ENCODE data around the gene OTUD3.
"Not testable (repeated sequence)": the region's sequence is repeated elsewhere in the genome, so short reads cannot be mapped to it uniquely, and the experiment has no call there.

Gene OTUD3

DNA sequence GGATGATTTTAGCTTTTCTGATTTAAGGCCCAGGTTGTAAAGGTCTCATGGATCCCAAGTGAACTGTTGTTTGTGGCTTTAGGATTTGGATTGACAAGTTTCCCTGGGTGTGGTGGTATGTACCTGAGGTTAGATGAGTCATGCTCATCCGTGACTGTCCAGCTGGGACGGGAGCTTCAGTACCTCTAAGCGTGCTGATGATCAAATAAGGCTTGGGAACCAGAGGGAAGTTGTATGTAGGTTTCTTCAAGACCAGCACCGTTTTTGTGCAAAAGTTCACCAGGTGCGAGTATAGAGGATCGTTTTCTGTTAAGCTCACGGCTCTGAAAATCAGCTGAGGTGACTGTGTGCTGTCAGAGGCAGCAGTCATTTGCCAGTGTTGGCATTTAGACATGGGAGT is 21.4 kb downstream of the OTUD3 start:
- Histone ChIP-seq H3K27ac (no peak overlapping the region), H3K4me3 (no peak overlapping the region)

DNA sequence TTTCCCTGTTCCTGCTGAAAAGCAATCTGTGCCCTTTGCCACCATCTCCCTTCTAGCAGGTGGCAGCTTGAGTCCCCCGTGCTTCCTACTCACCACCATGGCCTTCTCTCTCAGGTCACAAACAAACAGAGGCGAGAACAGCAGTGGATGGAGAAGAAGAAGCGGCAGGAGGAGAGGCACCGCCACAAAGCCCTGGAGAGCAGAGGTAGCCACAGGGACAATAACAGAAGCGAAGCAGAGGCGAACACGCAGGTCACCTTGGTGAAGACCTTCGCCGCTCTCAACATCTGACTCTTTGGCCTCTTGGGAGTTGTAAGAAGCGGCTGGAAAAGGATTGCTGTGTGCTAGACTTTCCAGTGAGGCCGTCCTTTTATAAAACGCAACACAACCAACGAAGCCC is 25.3 kb downstream of the OTUD3 start:
- H3K4me3 ChIP-seq: no peak overlapping the region

DNA sequence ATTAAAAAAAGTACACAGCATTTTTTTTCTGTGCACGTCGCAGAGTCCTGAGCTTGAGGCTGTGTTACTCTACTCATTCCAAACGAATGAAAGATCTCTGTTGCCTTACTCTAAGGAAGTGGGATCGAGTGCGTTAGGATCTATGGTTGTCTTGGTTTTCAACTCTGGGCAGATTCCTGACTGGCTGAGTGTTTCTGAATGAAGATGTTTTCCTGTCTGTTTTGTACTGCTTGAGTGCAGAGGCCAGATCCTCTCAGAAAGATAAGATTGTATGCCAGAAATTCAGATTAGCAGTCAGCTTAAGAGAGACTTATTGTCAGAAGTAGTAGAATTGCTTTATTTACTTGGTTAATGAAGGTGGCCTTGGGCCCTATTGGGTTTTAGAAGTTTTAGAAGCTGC is 27.2 kb downstream of the OTUD3 start:
- H3K4me3 ChIP-seq: no peak overlapping the region

More for the DNA sequence above, 25.3 kb downstream of the OTUD3 start:
- H3K27ac ChIP-seq: no peak overlapping the region

DNA sequence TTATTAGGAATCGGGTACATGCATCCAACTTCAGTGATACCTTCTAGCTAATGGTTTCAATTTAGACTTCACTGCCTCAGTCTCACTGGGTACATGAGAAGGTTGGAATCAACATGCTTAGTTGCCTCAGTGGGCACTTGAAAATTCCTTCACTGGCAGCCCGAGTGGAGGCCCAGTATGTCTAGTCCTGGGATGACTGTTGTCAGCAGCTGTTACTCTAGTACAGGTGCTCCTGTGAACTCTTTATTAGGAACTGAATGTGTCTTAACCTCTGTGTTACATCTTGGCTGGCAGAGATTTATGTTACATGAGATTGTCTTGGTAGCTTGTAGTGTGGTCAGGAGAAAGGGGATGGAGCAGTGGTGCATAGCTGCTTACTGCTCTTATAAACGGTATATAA is 27.8 kb downstream of the OTUD3 start:
- Histone ChIP-seq H3K4me3 (no peak overlapping the region), H3K27ac (no peak overlapping the region)

More for the DNA sequence above, 27.2 kb downstream of the OTUD3 start:
- no peak overlapping the region for H3K27ac ChIP-seq

DNA sequence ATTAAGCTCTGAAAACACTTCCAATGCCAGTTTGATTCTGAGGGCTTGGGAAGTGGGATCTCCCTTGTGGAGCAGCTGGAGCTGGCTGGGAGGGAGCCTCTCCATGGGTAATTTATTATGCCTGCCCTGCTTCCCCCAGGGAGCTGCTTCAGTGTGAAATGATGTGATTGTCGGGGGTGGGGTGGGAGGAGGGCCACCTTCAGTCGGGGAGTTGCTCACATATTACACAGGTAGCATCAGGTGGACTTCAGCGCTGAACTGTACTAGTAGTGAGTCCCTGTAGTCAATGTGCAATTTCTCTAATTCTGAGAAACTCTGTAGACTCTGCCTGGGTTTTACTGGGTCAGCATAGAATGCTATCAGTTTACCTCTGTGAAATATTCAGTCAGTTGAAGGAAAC is 28.5 kb downstream of the OTUD3 start:
- no peak overlapping the region for H3K4me3 ChIP-seq
- H3K27ac ChIP-seq: no peak overlapping the region

DNA sequence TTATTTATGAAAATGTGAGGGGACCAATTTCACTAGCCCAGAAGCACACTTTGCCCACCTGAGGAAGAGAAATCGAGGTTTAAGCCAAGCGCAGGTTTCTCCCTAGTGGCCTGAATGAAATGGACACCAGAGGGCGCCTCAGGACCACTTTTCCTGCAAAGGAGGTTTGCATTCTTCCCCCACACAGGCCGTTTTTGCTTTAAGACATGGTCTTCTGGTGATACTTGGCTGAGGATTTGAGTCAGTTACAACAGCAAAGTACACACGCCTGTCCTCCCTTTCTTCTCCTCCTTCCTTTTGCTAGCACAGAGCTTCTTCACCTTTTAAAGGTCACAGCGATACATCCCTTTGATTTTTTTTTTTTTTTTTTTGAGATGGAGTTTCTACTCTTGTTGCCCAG is 35.9 kb downstream of the OTUD3 start:
- Histone ChIP-seq H3K4me3 (no peak overlapping the region), H3K27ac (no peak overlapping the region)

DNA sequence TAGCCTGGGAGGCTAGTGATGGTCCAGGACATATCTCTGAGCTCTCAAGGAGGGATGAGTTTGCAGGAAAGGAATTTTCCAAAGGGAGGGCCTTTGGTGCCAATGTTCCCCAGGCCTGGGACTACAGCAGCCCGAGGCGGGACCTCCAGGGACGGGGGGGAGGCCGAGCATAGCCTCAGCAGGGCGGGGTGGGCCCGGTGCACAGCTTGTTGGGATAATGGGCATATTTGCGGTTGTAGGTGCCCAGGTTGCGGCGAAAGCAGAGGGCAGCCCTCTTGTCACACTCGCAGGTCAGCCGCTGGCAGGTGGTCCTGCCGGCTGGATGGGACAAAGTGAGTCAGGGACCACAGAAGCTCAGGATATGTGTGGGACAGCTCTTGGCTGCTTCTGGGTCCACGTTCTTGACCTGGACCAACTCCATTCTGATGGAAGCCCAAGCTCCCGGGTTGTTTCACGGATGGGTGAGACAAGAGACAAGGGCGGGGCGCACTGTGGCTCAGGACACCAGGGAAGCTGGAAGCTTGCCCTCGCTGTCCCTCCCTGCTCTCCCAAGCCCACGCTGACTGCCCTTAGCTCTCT is 38.0 kb downstream of the OTUD3 start:
- no peak overlapping the region for H3K4me3 ChIP-seq
- H3K27ac ChIP-seq: no peak overlapping the region

DNA sequence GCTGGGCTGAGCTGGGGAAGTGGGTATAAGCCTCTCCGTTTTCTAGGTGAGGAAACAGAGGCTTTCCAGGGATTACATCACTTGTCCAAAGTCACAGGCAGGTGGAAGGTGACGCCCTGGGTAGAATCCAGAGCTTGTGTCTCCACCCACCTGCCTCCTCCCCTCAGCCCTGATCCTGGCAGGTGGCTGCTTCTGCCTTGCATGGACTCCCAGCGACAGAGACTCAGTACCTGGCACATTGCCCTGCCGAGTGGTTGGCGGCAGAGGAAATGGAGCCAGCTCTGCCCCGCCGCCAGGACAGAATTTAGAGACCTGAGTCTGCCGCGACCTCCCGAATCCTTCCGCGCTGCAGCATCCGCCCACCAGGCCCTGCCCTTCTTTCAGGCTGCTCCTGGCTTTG is 39.1 kb downstream of the OTUD3 start:
- Histone ChIP-seq H3K4me3 (no peak overlapping the region), H3K27ac (no peak overlapping the region)

DNA sequence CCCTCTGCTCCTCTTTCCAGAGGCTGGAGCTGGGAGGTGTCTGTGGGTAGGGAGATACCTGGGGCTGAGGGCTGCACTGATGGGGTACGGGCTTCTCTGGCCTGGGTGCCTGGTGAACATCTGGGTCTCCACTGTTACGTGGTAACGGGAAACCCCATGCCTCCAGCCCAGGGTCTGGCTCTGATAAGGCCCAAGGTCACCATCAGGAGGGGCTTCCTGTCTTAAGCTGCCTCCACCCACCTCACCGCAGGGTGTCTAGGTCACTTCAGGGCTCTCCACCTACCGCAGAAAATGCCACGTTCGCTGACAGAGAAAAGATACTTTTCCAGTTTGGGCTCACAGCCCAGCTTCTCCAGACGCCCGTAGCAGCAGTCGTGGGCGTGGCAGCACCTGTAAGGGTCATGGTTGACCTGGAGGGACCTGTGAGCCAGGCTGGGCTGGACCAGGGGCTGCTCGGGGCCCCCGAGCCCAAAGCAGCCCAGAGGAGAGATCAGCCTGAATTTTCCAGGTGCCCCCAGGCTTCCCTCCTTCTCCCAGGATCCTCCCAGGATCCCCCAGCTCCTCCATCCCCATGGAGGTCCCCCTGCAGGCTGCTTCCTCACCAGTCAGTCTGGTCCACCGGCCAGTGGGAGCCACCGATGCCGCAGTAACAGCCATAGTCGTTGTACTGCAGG is 40.0 kb downstream of the OTUD3 start:
- Histone ChIP-seq H3K27ac (no peak overlapping the region), H3K4me3 (no peak overlapping the region)

DNA sequence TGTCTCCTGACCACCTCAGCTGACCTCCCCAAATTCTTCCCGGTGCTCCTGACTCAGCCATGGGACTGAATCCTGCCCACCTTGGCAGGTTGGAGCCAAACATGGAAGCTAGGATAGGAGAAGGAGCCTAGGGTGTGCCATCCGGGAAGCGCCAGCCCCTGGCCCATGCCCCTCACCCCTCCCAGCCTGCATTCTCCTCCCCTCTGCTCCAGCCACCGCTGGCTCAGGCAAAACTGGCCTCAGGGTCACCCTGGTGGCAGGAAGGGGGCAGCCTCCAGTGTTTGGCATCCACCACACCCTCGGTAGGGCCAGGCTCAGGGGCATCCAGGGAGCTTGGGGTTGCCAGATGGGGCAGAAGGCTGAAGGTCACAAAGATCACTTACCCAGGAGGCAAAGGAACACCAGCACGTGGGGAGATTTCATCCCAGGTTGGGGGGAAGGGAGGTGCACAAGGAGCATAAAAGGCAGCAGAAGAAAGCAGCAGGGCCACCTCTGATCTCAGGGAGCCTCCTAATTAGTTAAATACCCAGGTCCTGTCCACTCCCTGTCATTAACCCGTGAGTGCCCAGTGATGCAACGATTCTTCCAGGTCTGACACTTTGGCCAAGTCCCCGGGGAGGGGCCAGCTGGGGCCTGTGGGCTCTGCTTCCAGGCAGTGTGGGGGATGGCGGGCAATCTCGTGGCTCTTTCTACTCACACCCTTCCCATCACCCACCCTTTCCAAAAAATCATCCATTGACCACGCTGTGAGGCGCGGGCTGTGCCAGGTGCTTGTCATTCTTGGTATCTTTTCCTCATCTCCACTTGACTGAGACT is 41.1 kb downstream of the OTUD3 start, which contains the start of gene PLA2G2E:
PLA2G2E (minus strand) TSS at position 481 of the 816 bp plus-strand sequence; CDS start at position 423, 58 bp downstream.
- Histone ChIP-seq H3K27ac (no peak within 1 kb of the TSS), H3K4me3 (no peak within 1 kb of the TSS)

DNA sequence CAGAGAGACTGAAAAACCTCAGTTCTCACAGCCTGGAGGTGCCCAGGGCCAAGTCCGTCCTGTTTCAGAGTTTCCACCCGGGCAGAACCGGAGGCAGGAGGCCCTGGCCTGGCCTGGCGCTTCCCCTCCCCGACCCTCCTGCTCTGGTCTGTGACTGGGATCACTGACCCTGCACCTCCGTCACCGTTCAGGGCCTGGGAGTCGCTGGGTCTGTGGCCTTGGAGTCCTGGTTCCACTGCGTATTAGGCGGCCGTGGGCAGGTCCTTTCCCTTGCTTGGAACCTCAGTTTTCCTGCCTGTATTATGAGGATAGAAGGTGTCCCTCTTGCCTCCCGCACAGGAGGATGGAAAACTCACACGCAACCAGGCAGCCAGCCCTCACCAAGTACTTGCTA is 41.8 kb downstream of the OTUD3 start:
- no peak overlapping the region for H3K27ac ChIP-seq
- H3K4me3 ChIP-seq: no peak overlapping the region

DNA sequence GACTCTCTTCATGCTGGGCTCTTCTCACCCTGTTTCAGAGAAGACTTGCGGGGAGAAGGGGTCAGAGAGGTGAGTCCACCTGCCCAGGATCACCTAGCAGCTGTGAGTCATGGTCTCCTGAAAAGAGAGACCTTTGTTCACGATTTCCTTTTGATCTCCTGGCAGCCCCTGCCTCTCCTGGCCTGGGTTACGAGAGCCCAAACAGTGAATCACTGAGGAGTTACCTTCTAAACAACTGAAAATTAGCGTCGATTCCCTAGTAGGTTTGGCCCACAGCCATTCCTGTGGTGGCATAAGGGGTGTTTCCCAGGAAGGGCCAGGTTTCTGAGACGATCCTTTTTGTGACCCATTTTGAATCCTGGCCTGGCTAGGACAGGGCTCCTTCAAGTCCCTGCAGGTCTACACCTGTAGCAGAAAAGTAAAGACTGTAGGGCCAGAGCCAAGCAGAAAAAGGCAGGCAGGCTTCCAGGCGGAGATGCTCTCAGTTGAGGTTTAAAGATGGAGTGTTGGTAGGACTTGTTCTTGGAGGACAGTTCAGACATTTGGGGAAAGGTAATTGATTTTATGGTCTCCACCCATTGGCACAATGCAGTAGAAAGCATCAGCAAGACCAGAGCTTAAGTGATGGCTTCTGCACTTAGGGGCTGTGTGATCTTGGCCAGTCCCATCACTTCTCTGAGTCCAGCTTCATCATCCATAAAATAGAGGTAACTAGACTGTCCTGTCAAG is 43.3 kb downstream of the OTUD3 start:
- no peak overlapping the region for H3K27ac ChIP-seq
- no peak overlapping the region for H3K4me3 ChIP-seq

DNA sequence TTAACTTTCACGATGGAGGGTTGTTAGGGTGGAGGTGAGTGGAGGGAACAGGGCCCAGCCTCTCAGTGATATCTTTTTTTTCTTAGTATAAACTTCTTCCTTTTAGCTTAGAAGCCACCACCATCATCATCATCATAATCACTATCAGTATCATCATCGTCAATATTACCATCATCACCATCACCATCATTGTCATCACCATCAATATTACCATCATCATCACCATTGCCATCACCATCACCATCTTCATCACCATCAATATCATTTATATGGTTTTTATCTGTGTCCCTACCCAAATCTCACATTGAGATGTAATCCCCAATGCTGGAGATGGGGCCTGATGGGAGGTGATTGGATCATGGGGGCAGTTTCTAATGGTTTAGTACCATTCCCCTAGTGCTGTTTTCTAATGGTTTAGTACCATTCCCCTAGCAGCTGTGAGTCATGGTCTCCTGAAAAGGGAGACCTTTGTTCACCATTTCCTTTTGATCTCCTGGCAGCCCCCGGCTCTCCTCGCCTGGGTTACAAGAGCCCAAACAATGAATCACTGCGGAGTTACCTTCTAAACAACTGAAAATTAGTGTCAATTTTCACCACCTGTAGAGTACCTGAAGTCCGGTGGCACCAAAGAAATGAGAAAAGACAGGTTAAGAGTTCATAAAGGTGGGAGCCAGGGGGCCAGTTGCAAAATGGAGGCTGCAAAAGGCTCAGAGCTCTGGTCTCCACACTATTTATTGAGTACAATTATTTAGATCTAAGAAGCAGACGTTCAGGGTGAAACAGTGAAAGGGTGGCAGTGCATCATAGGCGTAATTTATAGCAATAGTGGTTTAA is 44.3 kb downstream of the OTUD3 start:
- Histone ChIP-seq H3K4me3 (no peak overlapping the region), H3K27ac (no peak overlapping the region)

DNA sequence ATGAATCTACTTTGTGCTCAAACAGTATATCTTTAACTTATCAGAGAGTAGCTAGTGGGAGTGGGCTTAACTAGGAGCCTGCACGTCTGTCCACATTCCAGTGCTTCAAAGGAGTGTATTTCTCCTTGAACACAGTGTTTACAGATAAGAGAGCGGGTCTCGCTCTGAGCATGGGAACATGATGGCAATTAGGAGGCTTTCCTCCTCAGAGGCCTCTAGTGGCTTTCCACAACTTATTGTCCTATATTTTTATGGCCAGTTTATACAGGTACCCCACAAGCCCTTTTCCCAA is 44.9 kb downstream of the OTUD3 start:
- H3K4me3 ChIP-seq, H3K27ac ChIP-seq: not testable (repeated sequence)

DNA sequence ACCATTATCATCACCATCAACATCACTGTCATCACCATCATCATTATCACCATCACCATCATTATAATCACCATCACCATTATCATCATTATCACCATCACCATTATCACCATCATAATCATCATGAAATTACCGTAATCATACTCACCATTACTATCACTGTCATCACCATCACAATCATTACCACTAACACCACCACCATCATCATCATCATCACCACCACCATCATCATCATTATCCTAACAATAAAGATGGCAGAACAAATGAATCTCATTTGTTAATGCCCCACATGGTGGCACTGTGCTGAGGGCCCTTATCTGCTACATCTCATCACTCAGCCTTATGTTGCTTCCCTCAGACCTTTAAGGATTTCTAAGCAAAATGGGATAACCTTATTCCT is 50.7 kb downstream of the OTUD3 start:
- no peak overlapping the region for H3K4me3 ChIP-seq
- no peak overlapping the region for H3K27ac ChIP-seq

DNA sequence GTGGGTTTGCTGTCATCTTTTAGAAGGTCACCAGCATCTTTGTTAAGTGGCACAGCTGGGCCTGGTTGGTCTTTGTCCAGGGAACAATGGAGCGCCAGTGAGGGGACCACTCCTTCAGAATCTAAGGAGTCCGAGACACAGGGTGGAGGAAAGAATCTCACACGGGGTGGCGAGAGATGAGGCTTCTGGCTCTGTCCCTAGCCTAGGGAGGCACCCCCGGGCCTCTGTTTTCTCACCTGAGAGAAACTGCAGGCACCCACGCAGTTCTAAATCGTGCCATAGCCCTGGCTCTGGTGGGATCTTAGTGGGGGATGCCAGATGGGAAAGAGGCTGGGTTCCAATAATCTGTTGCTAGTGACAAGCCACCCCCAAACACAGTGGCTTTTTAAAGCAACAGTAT is 52.1 kb downstream of the OTUD3 start:
- Histone ChIP-seq H3K4me3 (no peak overlapping the region), H3K27ac (no peak overlapping the region)

DNA sequence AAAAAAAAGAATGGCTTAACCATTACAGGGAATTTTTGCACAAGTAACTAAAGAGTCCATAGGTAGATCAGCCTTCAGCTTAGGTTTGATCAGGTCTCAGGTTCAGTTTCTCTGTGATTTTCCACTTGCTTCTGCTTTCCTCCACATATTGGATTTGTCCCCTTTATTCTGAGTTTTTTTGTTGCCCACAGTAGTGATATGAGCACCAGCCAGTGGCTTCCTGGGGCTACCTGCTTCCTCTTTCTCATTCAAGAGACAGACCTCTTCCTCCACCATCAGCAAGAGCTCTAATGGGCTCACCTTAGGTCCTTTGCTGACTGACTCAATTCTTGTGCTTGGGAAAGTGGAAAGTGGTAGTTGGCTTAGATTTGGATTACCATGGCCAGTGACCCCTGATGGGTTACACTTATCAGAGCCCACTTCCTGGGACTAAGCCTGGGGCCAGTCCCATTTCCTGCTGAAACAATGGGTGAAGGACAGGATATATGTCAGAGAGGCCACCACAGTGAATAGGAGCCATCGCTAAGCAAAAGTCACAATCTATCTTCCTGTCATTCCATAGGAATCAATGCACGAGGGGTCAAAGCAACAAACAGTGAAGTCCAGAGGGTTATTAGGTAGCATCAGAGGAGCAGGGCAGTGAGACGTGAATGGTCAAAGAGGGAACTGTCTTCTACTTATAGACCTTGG is 54.0 kb downstream of the OTUD3 start:
- no peak overlapping the region for H3K4me3 ChIP-seq
- H3K27ac ChIP-seq: no peak overlapping the region

DNA sequence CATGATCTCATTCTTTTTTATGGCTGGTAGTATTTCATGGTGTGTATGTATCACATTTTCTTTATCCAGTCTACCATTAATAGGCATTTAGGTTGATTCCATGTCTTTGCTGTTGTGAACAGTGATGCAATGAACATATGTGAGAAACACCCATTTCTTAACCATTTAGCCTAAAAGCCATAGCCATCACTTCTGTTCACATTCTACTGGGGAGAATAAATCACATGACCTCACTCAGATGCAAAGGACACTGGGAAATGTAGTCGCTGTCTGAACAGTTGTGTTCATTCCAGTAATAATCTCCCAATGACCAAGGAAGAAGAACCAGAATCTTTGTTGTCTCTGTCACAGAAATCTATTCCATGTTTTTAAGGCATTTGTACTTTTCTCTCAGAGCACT is 56.3 kb downstream of the OTUD3 start:
- Histone ChIP-seq H3K27ac (no peak overlapping the region), H3K4me3 (no peak overlapping the region)

DNA sequence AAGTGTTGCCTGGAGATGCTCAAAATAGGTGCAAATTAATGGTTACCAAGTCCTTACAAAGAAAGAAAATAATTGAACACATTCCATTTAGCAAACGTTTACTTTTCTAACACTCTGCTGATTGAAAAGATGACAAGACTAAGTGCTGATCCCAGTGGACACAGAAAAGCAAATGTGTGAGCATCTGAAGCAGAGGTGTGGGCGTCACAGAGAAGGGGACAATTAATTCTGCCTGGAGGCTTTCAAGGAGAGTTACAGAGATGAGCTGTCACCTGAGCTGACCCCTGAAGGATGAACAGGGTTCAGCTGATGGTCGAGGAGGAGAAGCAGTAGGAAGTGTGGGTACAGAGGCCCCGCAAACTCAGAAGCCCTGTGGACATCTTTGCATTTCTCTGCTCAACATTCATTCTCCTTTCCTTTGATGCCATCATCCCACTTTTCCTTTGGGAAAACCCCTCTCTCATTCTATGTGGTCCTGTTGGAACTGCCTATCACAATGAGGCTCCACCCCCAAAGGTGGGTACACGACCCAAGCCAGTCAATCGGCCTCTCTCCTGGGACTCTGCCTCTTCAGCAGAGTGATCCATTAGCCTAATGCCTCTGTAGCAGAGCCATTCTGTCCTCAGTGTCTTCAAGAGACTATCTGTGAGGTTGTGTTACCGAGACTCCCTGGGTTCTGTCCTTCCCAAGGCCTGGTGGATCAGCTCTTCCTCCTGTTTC is 58.5 kb downstream of the OTUD3 start:
- no peak overlapping the region for H3K4me3 ChIP-seq

More for the DNA sequence above, 58.5 kb downstream of the OTUD3 start:
- H3K27ac ChIP-seq: no peak overlapping the region

All from skin epidermis (tissue), 12 donors.